ENCODE data around the gene DCUN1D4. TPM values are rescaled to one million over a fixed set of nuclear protein-coding genes. Genes with fewer than 3 reads are reported as not detected.

DCUN1D4 gene
- total and polyA plus RNA-seq, 4 donors: 15.2 to 33.9 (median 21.8) TPM

GRCh38 chr4:51862781-51863180 is 19.8 kb downstream of the DCUN1D4 start:
- TF ChIP-seq JUND (IDR thresholded peaks at IDR 0.05) (no peak), NR2F2 (IDR thresholded peaks at IDR 0.05) (no peak), RAD21 (IDR thresholded peaks at IDR 0.05) (no peak), ATF3 (IDR thresholded peaks at IDR 0.05) (no peak), SP1 (IDR thresholded peaks at IDR 0.05) (no peak), HNF4G (IDR thresholded peaks at IDR 0.05) (no peak), RXRA (IDR thresholded peaks at IDR 0.05) (no peak), GABPA (IDR thresholded peaks at IDR 0.05 in 1 of 2, conservative IDR thresholded peaks at IDR 0.05 in 1 of 2) (no peak)
- 91% methylated on average over 1 of the region's 1 CpG for WGBS
- peaks cover 5 to 27% (median 13%) of the 10 kb centered on the region in 4 donors for H3K36me3 ChIP-seq (ENCODE audit: control insufficient read depth in 4 of 4, insufficient read depth in 3 of 4, low read depth in 1 of 4, low read length in 3 of 4)

GRCh38 chr4:51865717-51866116 is 22.8 kb downstream of the DCUN1D4 start:
- H3K27ac ChIP-seq (ENCODE audit: low read depth in 1 of 2, low read length in 2 of 2): no peak overlapping the region
- H3K36me3 ChIP-seq (ENCODE audit: control insufficient read depth in 4 of 4, insufficient read depth in 3 of 4, low read depth in 1 of 4, low read length in 3 of 4): peaks cover 6 to 27% (median 17%) of the 10 kb centered on the region in 4 donors
- no peaks in the 10 kb centered on the region for H3K9me3 ChIP-seq (ENCODE audit: control insufficient read depth in 4 of 4, low read length in 3 of 4)
- peaks cover 4 to 35% (median 18%) of the 10 kb centered on the region in 4 donors for H3K4me1 ChIP-seq (ENCODE audit: control insufficient read depth in 4 of 4, insufficient read depth in 4 of 4, low read length in 3 of 4)
- DNase-seq (ENCODE audit: low spot score): no peak
- H3K27me3 ChIP-seq (ENCODE audit: control insufficient read depth in 4 of 4, insufficient read depth in 4 of 4, low read length in 3 of 4): no peaks in the 10 kb centered on the region
- no peak overlapping the region for H3K9ac ChIP-seq (ENCODE audit: low read depth in 1 of 2, low read length in 2 of 2)
- 96% methylated on average over 1 of the region's 1 CpG for WGBS
- TF ChIP-seq TAF1 (conservative IDR thresholded peaks at IDR 0.05) (no peak), JUND (IDR thresholded peaks at IDR 0.05) (no peak), SP1 (IDR thresholded peaks at IDR 0.05) (no peak), RAD21 (IDR thresholded peaks at IDR 0.05) (no peak), YY1 (IDR thresholded peaks at IDR 0.05) (no peak), FOXA1 (IDR thresholded peaks at IDR 0.05) (no peak), FOXA2 (IDR thresholded peaks at IDR 0.05) (no peak), MAX (IDR thresholded peaks at IDR 0.05) (no peak), ZBTB33 (IDR thresholded peaks at IDR 0.05) (no peak), CTCF (IDR thresholded peaks at IDR 0.05; ENCODE audit: low read depth, low read length, missing input control) (no peak), HNF4A (conservative IDR thresholded peaks at IDR 0.05) (no peak), EGR1 (IDR thresholded peaks at IDR 0.05; ENCODE audit: low read depth in 2 of 2) (no peak), RXRA (IDR thresholded peaks at IDR 0.05) (no peak), NR2F2 (IDR thresholded peaks at IDR 0.05) (no peak), GABPA (IDR thresholded peaks at IDR 0.05 in 1 of 2, conservative IDR thresholded peaks at IDR 0.05 in 1 of 2) (no peak), REST (IDR thresholded peaks at IDR 0.05) (no peak), HNF4G (IDR thresholded peaks at IDR 0.05) (no peak), ATF3 (IDR thresholded peaks at IDR 0.05) (no peak)
- H3K4me3 ChIP-seq (ENCODE audit: low read depth in 1 of 3, low read length in 3 of 3): no peak overlapping the region

More at GRCh38 chr4:51862781-51863180, 19.8 kb downstream of the DCUN1D4 start:
- Histone ChIP-seq H3K27ac (ENCODE audit: low read depth in 1 of 2, low read length in 2 of 2) (no peak overlapping the region), H3K9me3 (ENCODE audit: control insufficient read depth in 4 of 4, low read length in 3 of 4) (no peaks in the 10 kb centered on the region), H3K9ac (ENCODE audit: low read depth in 1 of 2, low read length in 2 of 2) (no peak overlapping the region), H3K27me3 (ENCODE audit: control insufficient read depth in 4 of 4, insufficient read depth in 4 of 4, low read length in 3 of 4) (no peaks in the 10 kb centered on the region), H3K4me1 (ENCODE audit: control insufficient read depth in 4 of 4, insufficient read depth in 4 of 4, low read length in 3 of 4) (peaks cover 10 to 52% (median 32%) of the 10 kb centered on the region in 4 donors), H3K4me3 (ENCODE audit: low read depth in 1 of 3, low read length in 3 of 3) (no peak overlapping the region)
- no peak for DNase-seq (ENCODE audit: low spot score)

Measured in liver (tissue), 9 donors.